ENCODE data around the gene NFKB1.

NFKB1 gene

GRCh38 chr4:102505708-102506107, 4.5 kb downstream of the NFKB1 start:
- no peak for DNase-seq (ENCODE audit: low spot score in 2 of 2)
- no peaks in the 10 kb centered on the region for H3K36me3 ChIP-seq (replicated peaks)
- H3K27me3 ChIP-seq (ENCODE audit: low read depth) = no peaks in the 10 kb centered on the region
- H3K4me1 ChIP-seq = peaks cover 35% of the 10 kb centered on the region
- no peak overlapping the region for H3K4me3 ChIP-seq
- in situ Hi-C loops (cut with MboI; ENCODE audit: low sequenced_read_pairs) = no loop called here
- no peaks in the 10 kb centered on the region for H3K9me3 ChIP-seq

- Histone ChIP-seq H3K4me1 (peaks cover 35% of the 10 kb centered on the region), H3K36me3 (replicated peaks) (no peaks in the 10 kb centered on the region), H3K9me3 (no peaks in the 10 kb centered on the region), H3K4me3 (no peak overlapping the region), H3K27me3 (ENCODE audit: low read depth) (no peaks in the 10 kb centered on the region)
- in situ Hi-C loops (cut with MboI; ENCODE audit: low sequenced_read_pairs) = no loop called here
- DNase-seq (ENCODE audit: low spot score in 2 of 2) = no peak
Measured at GRCh38 chr4:102506523-102506922, 5.4 kb downstream of the NFKB1 start.

- in situ Hi-C loops (cut with MboI; ENCODE audit: low sequenced_read_pairs) = no loop called here
- no peak for DNase-seq (ENCODE audit: low spot score in 2 of 2)
- no peak overlapping the region for H3K4me3 ChIP-seq
- no peaks in the 10 kb centered on the region for H3K27me3 ChIP-seq (ENCODE audit: low read depth)
- H3K9me3 ChIP-seq = no peaks in the 10 kb centered on the region
- H3K4me1 ChIP-seq = peaks cover 3% of the 10 kb centered on the region; the same call in 1 of the 2 replicates
- no peaks in the 10 kb centered on the region for H3K36me3 ChIP-seq (replicated peaks)
Measured at GRCh38 chr4:102511830-102512605, 10.9 kb downstream of the NFKB1 start.

- Histone ChIP-seq H3K4me1 (no peaks in the 10 kb centered on the region), H3K27me3 (ENCODE audit: low read depth) (no peaks in the 10 kb centered on the region), H3K36me3 (replicated peaks) (no peaks in the 10 kb centered on the region), H3K4me3 (no peak overlapping the region), H3K9me3 (no peaks in the 10 kb centered on the region)
- in situ Hi-C loops (cut with MboI; ENCODE audit: low sequenced_read_pairs) = no loop called here
- no peak for DNase-seq (ENCODE audit: low spot score in 2 of 2)
Measured at GRCh38 chr4:102514298-102514964, 13.3 kb downstream of the NFKB1 start.

- Histone ChIP-seq H3K27me3 (ENCODE audit: low read depth) (no peaks in the 10 kb centered on the region), H3K9me3 (no peaks in the 10 kb centered on the region), H3K4me1 (no peaks in the 10 kb centered on the region), H3K4me3 (no peak overlapping the region), H3K36me3 (replicated peaks) (no peaks in the 10 kb centered on the region)
- DNase-seq (ENCODE audit: low spot score in 2 of 2) = no peak
- in situ Hi-C loops (cut with MboI; ENCODE audit: low sequenced_read_pairs) = no loop called here
Measured at GRCh38 chr4:102517753-102518152, 16.6 kb downstream of the NFKB1 start.

- H3K4me1 ChIP-seq = no peaks in the 10 kb centered on the region
- H3K4me3 ChIP-seq = no peak overlapping the region
- no peaks in the 10 kb centered on the region for H3K36me3 ChIP-seq (replicated peaks)
- H3K27me3 ChIP-seq (ENCODE audit: low read depth) = no peaks in the 10 kb centered on the region
- no peak for DNase-seq (ENCODE audit: low spot score in 2 of 2)
- H3K9me3 ChIP-seq = no peaks in the 10 kb centered on the region
- in situ Hi-C loops (cut with MboI; ENCODE audit: low sequenced_read_pairs) = no loop called here
Measured at GRCh38 chr4:102518703-102519131, 17.6 kb downstream of the NFKB1 start.

- in situ Hi-C loops (cut with MboI; ENCODE audit: low sequenced_read_pairs) = no loop called here
- Histone ChIP-seq H3K4me1 (no peaks in the 10 kb centered on the region), H3K36me3 (replicated peaks) (no peaks in the 10 kb centered on the region)
Measured at GRCh38 chr4:102519925-102520324, 18.8 kb downstream of the NFKB1 start.

GRCh38 chr4:102521570-102521969, 20.4 kb downstream of the NFKB1 start:
- Histone ChIP-seq H3K36me3 (replicated peaks) (no peaks in the 10 kb centered on the region), H3K4me3 (no peak overlapping the region), H3K27me3 (ENCODE audit: low read depth) (no peaks in the 10 kb centered on the region), H3K9me3 (no peaks in the 10 kb centered on the region), H3K4me1 (no peaks in the 10 kb centered on the region)
- no peak for DNase-seq (ENCODE audit: low spot score in 2 of 2)
- in situ Hi-C loops (cut with MboI; ENCODE audit: low sequenced_read_pairs) = no loop called here

More at GRCh38 chr4:102519925-102520324, 18.8 kb downstream of the NFKB1 start:
- DNase-seq (ENCODE audit: low spot score in 2 of 2) = no peak
- Histone ChIP-seq H3K4me3 (no peak overlapping the region), H3K27me3 (ENCODE audit: low read depth) (no peaks in the 10 kb centered on the region), H3K9me3 (no peaks in the 10 kb centered on the region)

- no peak for DNase-seq (ENCODE audit: low spot score in 2 of 2)
- Histone ChIP-seq H3K36me3 (replicated peaks) (no peaks in the 10 kb centered on the region), H3K4me1 (no peaks in the 10 kb centered on the region), H3K4me3 (no peak overlapping the region), H3K27me3 (ENCODE audit: low read depth) (no peaks in the 10 kb centered on the region), H3K9me3 (no peaks in the 10 kb centered on the region)
- in situ Hi-C loops (cut with MboI; ENCODE audit: low sequenced_read_pairs) = no loop called here
Measured at GRCh38 chr4:102522031-102522440, 20.9 kb downstream of the NFKB1 start.

- Histone ChIP-seq H3K9me3 (no peaks in the 10 kb centered on the region), H3K4me3 (no peak overlapping the region), H3K27me3 (ENCODE audit: low read depth) (no peaks in the 10 kb centered on the region), H3K36me3 (replicated peaks) (no peaks in the 10 kb centered on the region), H3K4me1 (peaks cover 11% of the 10 kb centered on the region)
- in situ Hi-C loops (cut with MboI; ENCODE audit: low sequenced_read_pairs) = no loop called here
- no peak for DNase-seq (ENCODE audit: low spot score in 2 of 2)
Measured at GRCh38 chr4:102524691-102525090, 23.5 kb downstream of the NFKB1 start.

GRCh38 chr4:102525097-102525496, 23.9 kb downstream of the NFKB1 start:
- Histone ChIP-seq H3K36me3 (replicated peaks) (no peaks in the 10 kb centered on the region), H3K4me3 (no peak overlapping the region), H3K4me1 (peaks cover 11% of the 10 kb centered on the region), H3K27me3 (ENCODE audit: low read depth) (no peaks in the 10 kb centered on the region), H3K9me3 (no peaks in the 10 kb centered on the region)
- in situ Hi-C loops (cut with MboI; ENCODE audit: low sequenced_read_pairs) = no loop called here
- DNase-seq (ENCODE audit: low spot score in 2 of 2) = no peak

GRCh38 chr4:102525504-102525903, 24.3 kb downstream of the NFKB1 start:
- Histone ChIP-seq H3K36me3 (replicated peaks) (no peaks in the 10 kb centered on the region), H3K4me3 (no peak overlapping the region), H3K4me1 (peaks cover 11% of the 10 kb centered on the region), H3K9me3 (no peaks in the 10 kb centered on the region), H3K27me3 (ENCODE audit: low read depth) (no peaks in the 10 kb centered on the region)
- in situ Hi-C loops (cut with MboI; ENCODE audit: low sequenced_read_pairs) = no loop called here
- no peak for DNase-seq (ENCODE audit: low spot score in 2 of 2)

- H3K9me3 ChIP-seq = no peaks in the 10 kb centered on the region
- H3K4me1 ChIP-seq = peaks cover 11% of the 10 kb centered on the region
- in situ Hi-C loops (cut with MboI; ENCODE audit: low sequenced_read_pairs) = no loop called here
- no peaks in the 10 kb centered on the region for H3K27me3 ChIP-seq (ENCODE audit: low read depth)
- no peak for DNase-seq (ENCODE audit: low spot score in 2 of 2)
- no peaks in the 10 kb centered on the region for H3K36me3 ChIP-seq (replicated peaks)
- no peak overlapping the region for H3K4me3 ChIP-seq
Measured at GRCh38 chr4:102526532-102526931, 25.4 kb downstream of the NFKB1 start.

- H3K4me3 ChIP-seq = no peak overlapping the region
Measured at GRCh38 chr4:102527695-102528283, 26.6 kb downstream of the NFKB1 start.

More at GRCh38 chr4:102527695-102528283, 26.6 kb downstream of the NFKB1 start:
- Histone ChIP-seq H3K9me3 (no peaks in the 10 kb centered on the region), H3K4me1 (peaks cover 11% of the 10 kb centered on the region), H3K27me3 (ENCODE audit: low read depth) (no peaks in the 10 kb centered on the region), H3K36me3 (replicated peaks) (no peaks in the 10 kb centered on the region)
- DNase-seq (ENCODE audit: low spot score in 2 of 2) = no peak
- in situ Hi-C loops (cut with MboI; ENCODE audit: low sequenced_read_pairs) = no loop called here
